ENCODE results near the gene FDX2.

Gene FDX2

DNA sequence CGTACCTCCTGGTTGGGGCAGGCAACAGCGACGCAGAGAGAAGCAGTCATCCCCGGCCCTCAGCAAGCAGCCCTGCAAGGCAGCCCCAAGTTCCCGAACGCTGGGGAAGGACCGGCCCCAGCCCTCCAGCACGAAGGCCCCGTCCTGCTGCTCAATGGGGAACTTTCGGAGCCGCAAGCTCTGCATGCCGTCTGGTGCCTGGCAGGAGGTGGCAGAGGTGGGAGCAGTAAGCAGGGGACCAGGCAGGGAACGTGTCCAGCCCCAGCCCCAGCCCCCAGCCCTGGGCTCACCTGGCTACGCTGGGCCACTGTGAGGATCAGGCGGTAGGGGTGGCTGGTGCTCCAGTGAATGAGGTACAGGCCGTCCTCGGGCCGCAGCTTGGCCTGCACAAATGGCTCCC lies 46.4 kb upstream of the FDX2 start:
- Histone ChIP-seq H3K9me3 (ENCODE audit: control insufficient read depth, low read length) (no peaks in the 10 kb centered on the region), H2AFZ (ENCODE audit: low read depth, low read length) (no peak overlapping the region), H2AK5ac (ENCODE audit: low read length, severe bottlenecking) (no peak overlapping the region), H3K27ac (ENCODE audit: low read length, poor library complexity, severe bottlenecking) (no peak overlapping the region), H3K79me1 (replicated peaks; ENCODE audit: low read length, poor library complexity, severe bottlenecking) (peaks cover 13% of the 10 kb centered on the region), H2BK12ac (ENCODE audit: low read length in 2 of 2) (no peak overlapping the region), H3K14ac (ENCODE audit: low read length in 2 of 2) (no peak overlapping the region), H3K23ac (ENCODE audit: low read length in 2 of 2) (no peak overlapping the region), H4K91ac (ENCODE audit: low read length) (no peak overlapping the region), H3K4me3 (ENCODE audit: insufficient read depth in 1 of 2, low read depth in 1 of 2, low read length in 2 of 2) (no peak overlapping the region), H3K4me2 (ENCODE audit: low read length, poor library complexity, severe bottlenecking) (no peak overlapping the region), H2BK120ac (ENCODE audit: low read depth, low read length) (no peak overlapping the region), H3K4ac (ENCODE audit: low read depth in 1 of 2, low read length in 2 of 2) (no peak overlapping the region), H3K9ac (ENCODE audit: low read length) (no peak overlapping the region), H2BK15ac (ENCODE audit: low read depth, poor library complexity, severe bottlenecking) (no peak overlapping the region), H3K4me1 (ENCODE audit: control insufficient read depth, insufficient read depth, low read depth, low read length) (peaks cover 12% of the 10 kb centered on the region), H2BK5ac (ENCODE audit: low read depth, low read length, poor library complexity, severe bottlenecking) (no peak overlapping the region), H3K27me3 (ENCODE audit: control insufficient read depth in 1 of 2, insufficient read depth in 1 of 2, low read length in 2 of 2) (no peaks in the 10 kb centered on the region), H3K36me3 (ENCODE audit: control insufficient read depth in 1 of 2, insufficient read depth in 2 of 2, low read depth in 1 of 2, low read length in 2 of 2) (peaks cover 77 to 78% of the 10 kb centered on the region in 2 experiments), H3K18ac (ENCODE audit: low read depth in 1 of 2, low read length in 2 of 2) (no peak overlapping the region), H4K8ac (ENCODE audit: low read length) (no peak overlapping the region)
- DNase-seq = no peak
- WGBS = 95% methylated on average over 18 of the region's 18 CpGs

DNA sequence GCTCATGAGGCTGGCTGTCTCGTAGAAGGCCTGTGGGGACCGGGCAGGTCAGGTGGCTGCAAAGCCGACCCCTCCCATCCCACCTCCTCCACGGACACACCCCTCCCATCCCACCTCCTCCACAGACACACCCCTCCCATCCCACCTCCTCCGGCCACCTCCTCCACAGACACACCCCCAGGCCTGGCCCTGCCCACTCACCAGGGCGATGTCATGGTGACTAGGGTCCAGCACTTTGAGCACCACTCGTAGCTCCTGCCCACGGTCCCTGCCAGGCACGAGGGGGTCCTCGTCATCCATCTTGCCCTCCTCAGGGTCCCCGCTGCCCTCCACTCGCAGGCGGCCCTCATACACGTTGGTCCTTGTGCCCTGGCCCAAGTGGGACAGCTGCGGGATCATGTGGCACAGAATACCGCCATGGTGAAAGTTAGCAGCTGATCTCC lies 45.8 kb upstream of the FDX2 start:
- H3K4me3 ChIP-seq (ENCODE audit: insufficient read depth in 1 of 2, low read depth in 1 of 2, low read length in 2 of 2) = no peak overlapping the region
- 93% methylated on average over 16 of the region's 16 CpGs for WGBS
- DNase-seq = no peak

DNA sequence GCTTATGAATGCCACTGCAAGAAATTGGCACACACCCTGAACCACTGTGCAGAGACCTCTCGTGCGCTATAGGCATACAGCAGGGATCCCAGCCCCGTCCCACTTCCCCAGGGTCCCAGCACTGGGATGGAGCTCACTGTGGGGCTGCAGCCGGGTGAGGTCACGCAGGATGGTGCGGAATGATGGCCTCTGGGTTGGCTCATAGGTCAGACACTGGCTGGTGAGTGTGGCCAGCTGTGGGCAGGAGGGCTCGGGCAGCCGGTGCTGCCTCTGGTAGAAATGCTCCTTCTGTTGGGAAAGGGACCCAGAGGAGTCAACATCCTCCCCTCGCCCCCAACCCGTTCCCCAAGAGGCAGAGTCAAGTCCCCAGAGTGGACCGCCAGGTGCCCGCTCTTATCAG lies 40.6 kb upstream of the FDX2 start:
- no peaks in the 10 kb centered on the region for H3K27me3 ChIP-seq (ENCODE audit: control insufficient read depth in 1 of 2, insufficient read depth in 1 of 2, low read length in 2 of 2)
- no peak overlapping the region for H2AFZ ChIP-seq (ENCODE audit: low read depth, low read length)
- H3K18ac ChIP-seq (ENCODE audit: low read depth in 1 of 2, low read length in 2 of 2) = no peak overlapping the region
- H3K4me2 ChIP-seq (ENCODE audit: low read length, poor library complexity, severe bottlenecking) = no peak overlapping the region
- no peak overlapping the region for H2BK120ac ChIP-seq (ENCODE audit: low read depth, low read length)
- 96% methylated on average over 12 of the region's 12 CpGs for WGBS
- no peak overlapping the region for H2AK5ac ChIP-seq (ENCODE audit: low read length, severe bottlenecking)
- no peak overlapping the region for H3K27ac ChIP-seq (ENCODE audit: low read length, poor library complexity, severe bottlenecking)
- H3K14ac ChIP-seq (ENCODE audit: low read length in 2 of 2) = no peak overlapping the region
- H4K91ac ChIP-seq (ENCODE audit: low read length) = no peak overlapping the region
- DNase-seq = no peak
- H3K79me1 ChIP-seq (replicated peaks; ENCODE audit: low read length, poor library complexity, severe bottlenecking) = peaks cover 11% of the 10 kb centered on the region
- no peak overlapping the region for H2BK12ac ChIP-seq (ENCODE audit: low read length in 2 of 2)
- H2BK15ac ChIP-seq (ENCODE audit: low read depth, poor library complexity, severe bottlenecking) = peak overlapping the region; percentile 41
- H3K4me1 ChIP-seq (ENCODE audit: control insufficient read depth, insufficient read depth, low read depth, low read length) = peaks cover 8% of the 10 kb centered on the region
- H4K8ac ChIP-seq (ENCODE audit: low read length) = no peak overlapping the region
- H3K36me3 ChIP-seq (ENCODE audit: control insufficient read depth in 1 of 2, insufficient read depth in 2 of 2, low read depth in 1 of 2, low read length in 2 of 2) = peaks cover 59 to 77% of the 10 kb centered on the region in 2 experiments
- H3K9ac ChIP-seq (ENCODE audit: low read length) = no peak overlapping the region
- H2BK5ac ChIP-seq (ENCODE audit: low read depth, low read length, poor library complexity, severe bottlenecking) = no peak overlapping the region
- H3K9me3 ChIP-seq (ENCODE audit: control insufficient read depth, low read length) = no peaks in the 10 kb centered on the region
- H3K4me3 ChIP-seq (ENCODE audit: insufficient read depth in 1 of 2, low read depth in 1 of 2, low read length in 2 of 2) = no peak overlapping the region
- no peak overlapping the region for H3K4ac ChIP-seq (ENCODE audit: low read depth in 1 of 2, low read length in 2 of 2)
- no peak overlapping the region for H3K23ac ChIP-seq (ENCODE audit: low read length in 2 of 2)

More for the DNA sequence above, 45.8 kb upstream of the FDX2 start:
- Histone ChIP-seq H3K14ac (ENCODE audit: low read length in 2 of 2) (no peak overlapping the region), H3K18ac (ENCODE audit: low read depth in 1 of 2, low read length in 2 of 2) (no peak overlapping the region), H3K4me2 (ENCODE audit: low read length, poor library complexity, severe bottlenecking) (no peak overlapping the region), H2AK5ac (ENCODE audit: low read length, severe bottlenecking) (no peak overlapping the region), H3K27ac (ENCODE audit: low read length, poor library complexity, severe bottlenecking) (no peak overlapping the region), H2AFZ (ENCODE audit: low read depth, low read length) (no peak overlapping the region), H2BK15ac (ENCODE audit: low read depth, poor library complexity, severe bottlenecking) (no peak overlapping the region), H3K4me1 (ENCODE audit: control insufficient read depth, insufficient read depth, low read depth, low read length) (peaks cover 12% of the 10 kb centered on the region), H2BK5ac (ENCODE audit: low read depth, low read length, poor library complexity, severe bottlenecking) (no peak overlapping the region), H2BK12ac (ENCODE audit: low read length in 2 of 2) (no peak overlapping the region), H3K4ac (ENCODE audit: low read depth in 1 of 2, low read length in 2 of 2) (no peak overlapping the region), H3K9ac (ENCODE audit: low read length) (no peak overlapping the region), H4K91ac (ENCODE audit: low read length) (no peak overlapping the region), H3K79me1 (replicated peaks; ENCODE audit: low read length, poor library complexity, severe bottlenecking) (peaks cover 13% of the 10 kb centered on the region), H3K27me3 (ENCODE audit: control insufficient read depth in 1 of 2, insufficient read depth in 1 of 2, low read length in 2 of 2) (no peaks in the 10 kb centered on the region), H3K36me3 (ENCODE audit: control insufficient read depth in 1 of 2, insufficient read depth in 2 of 2, low read depth in 1 of 2, low read length in 2 of 2) (peaks cover 75 to 82% of the 10 kb centered on the region in 2 experiments), H2BK120ac (ENCODE audit: low read depth, low read length) (no peak overlapping the region), H3K9me3 (ENCODE audit: control insufficient read depth, low read length) (no peaks in the 10 kb centered on the region), H4K8ac (ENCODE audit: low read length) (no peak overlapping the region), H3K23ac (ENCODE audit: low read length in 2 of 2) (no peak overlapping the region)

GRCh38 chr19:10353793-10354391 lies 38.1 kb upstream of the FDX2 start:
- H2BK5ac ChIP-seq (ENCODE audit: low read depth, low read length, poor library complexity, severe bottlenecking) = no peak overlapping the region
- peak overlapping the region; percentile 47 for H4K8ac ChIP-seq (ENCODE audit: low read length)
- no peak overlapping the region for H3K9ac ChIP-seq (ENCODE audit: low read length)
- H3K4me2 ChIP-seq (ENCODE audit: low read length, poor library complexity, severe bottlenecking) = no peak overlapping the region
- no peak overlapping the region for H2BK12ac ChIP-seq (ENCODE audit: low read length in 2 of 2)
- no peak overlapping the region for H3K27ac ChIP-seq (ENCODE audit: low read length, poor library complexity, severe bottlenecking)
- H4K91ac ChIP-seq (ENCODE audit: low read length) = peak overlapping the region; percentile 35
- no peak overlapping the region for H2AFZ ChIP-seq (ENCODE audit: low read depth, low read length)
- H3K18ac ChIP-seq (ENCODE audit: low read depth in 1 of 2, low read length in 2 of 2) = no peak overlapping the region
- H3K4me1 ChIP-seq (ENCODE audit: control insufficient read depth, insufficient read depth, low read depth, low read length) = peaks cover 8% of the 10 kb centered on the region
- no peak overlapping the region for H2BK120ac ChIP-seq (ENCODE audit: low read depth, low read length)
- H2AK5ac ChIP-seq (ENCODE audit: low read length, severe bottlenecking) = no peak overlapping the region
- no peak overlapping the region for H3K14ac ChIP-seq (ENCODE audit: low read length in 2 of 2)
- no peak overlapping the region for H3K4ac ChIP-seq (ENCODE audit: low read depth in 1 of 2, low read length in 2 of 2)
- H3K79me1 ChIP-seq (replicated peaks; ENCODE audit: low read length, poor library complexity, severe bottlenecking) = peaks cover 9% of the 10 kb centered on the region
- no peak overlapping the region for H3K4me3 ChIP-seq (ENCODE audit: insufficient read depth in 1 of 2, low read depth in 1 of 2, low read length in 2 of 2)
- no peak overlapping the region for H3K23ac ChIP-seq (ENCODE audit: low read length in 2 of 2)
- WGBS = 69% methylated on average over 32 of the region's 32 CpGs
- peaks cover 60 to 71% of the 10 kb centered on the region in 2 experiments for H3K36me3 ChIP-seq (ENCODE audit: control insufficient read depth in 1 of 2, insufficient read depth in 2 of 2, low read depth in 1 of 2, low read length in 2 of 2)
- H3K9me3 ChIP-seq (ENCODE audit: control insufficient read depth, low read length) = no peaks in the 10 kb centered on the region
- H2BK15ac ChIP-seq (ENCODE audit: low read depth, poor library complexity, severe bottlenecking) = peak overlapping the region; percentile 2
- peak; percentile 42 for DNase-seq
- H3K27me3 ChIP-seq (ENCODE audit: control insufficient read depth in 1 of 2, insufficient read depth in 1 of 2, low read length in 2 of 2) = no peaks in the 10 kb centered on the region

Data from mesenchymal stem cell (in vitro differentiated cells and primary cell).